ENCODE data around the gene IL13RA1. TPM values are rescaled to one million over a fixed set of nuclear protein-coding genes. Genes with fewer than 3 reads are reported as not detected.

Gene IL13RA1
- total RNA-seq, 1 donor from 2014 or later: 41.1 TPM

GRCh38 chrX:118720058-118720707 lies 7.2 kb upstream of the IL13RA1 start:
- H3K4me3 ChIP-seq (ENCODE audit: insufficient read depth, low read depth, low read length): no peak overlapping the region
- Mint-ChIP-seq H3K4me3 (ENCODE audit: unreplicated experiment) (no peak overlapping the region), H3K27me3 (ENCODE audit: low read depth, unreplicated experiment) (no peaks in the 10 kb centered on the region), H3K27ac (ENCODE audit: unreplicated experiment) (no peak overlapping the region), H3K36me3 (ENCODE audit: low read depth, unreplicated experiment) (no peaks in the 10 kb centered on the region), H3K4me1 (ENCODE audit: low read depth, unreplicated experiment) (peaks cover 3% of the 10 kb centered on the region), H3K9me3 (ENCODE audit: unreplicated experiment) (no peaks in the 10 kb centered on the region)
- H4K20me1 ChIP-seq (ENCODE audit: insufficient read depth, low read length): no peaks in the 10 kb centered on the region
- H3K4me1 ChIP-seq (ENCODE audit: insufficient read depth, low read length): no peaks in the 10 kb centered on the region
- TF ChIP-seq EZH2 (IDR thresholded peaks at IDR 0.05; ENCODE audit: insufficient read depth, low read length): no peak
- no peak for TF ChIP-seq CTCF (IDR thresholded peaks at IDR 0.05; ENCODE audit: insufficient read depth, low read depth, low read length)
- no peaks in the 10 kb centered on the region for H3K9me3 ChIP-seq (ENCODE audit: insufficient read depth, low read depth, low read length)
- no peaks in the 10 kb centered on the region for H3K79me2 ChIP-seq (ENCODE audit: insufficient read depth, low read length)
- DNase-seq (ENCODE audit: low read depth) (no peak), FAIRE-seq (no peak)
- no peaks in the 10 kb centered on the region for H3K27me3 ChIP-seq (ENCODE audit: insufficient read depth, low read length)
- H3K9ac ChIP-seq (ENCODE audit: low read length): no peak overlapping the region
- H3K36me3 ChIP-seq (ENCODE audit: insufficient read depth, low read length): no peaks in the 10 kb centered on the region
- no peak overlapping the region for H2AFZ ChIP-seq (ENCODE audit: low read depth, low read length)
- H3K27ac ChIP-seq (ENCODE audit: low read depth, low read length): no peak overlapping the region
- H3K4me2 ChIP-seq (ENCODE audit: low read length): no peak overlapping the region

DNA sequence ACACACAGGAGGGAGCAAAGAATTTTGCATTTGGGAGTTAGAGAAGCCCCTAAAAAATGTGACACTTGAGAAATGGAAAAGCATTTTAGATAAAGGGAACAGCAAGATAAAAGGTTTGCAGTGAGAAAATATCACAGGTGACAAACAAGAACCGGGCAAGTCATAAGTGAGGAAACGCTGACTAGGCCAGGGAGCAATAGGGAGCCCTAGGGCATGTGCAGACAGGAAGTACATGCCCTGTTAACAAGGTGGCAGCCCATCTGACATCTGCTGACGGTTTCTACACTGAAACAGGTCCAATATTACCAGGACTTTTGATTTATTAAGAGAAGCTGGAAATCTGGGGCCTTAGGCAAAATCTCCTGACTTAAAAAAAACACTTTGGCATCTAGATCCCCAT lies 4.0 kb upstream of the IL13RA1 start:
- H4K20me1 ChIP-seq (ENCODE audit: insufficient read depth, low read length): no peaks in the 10 kb centered on the region
- Mint-ChIP-seq H3K4me3 (ENCODE audit: unreplicated experiment) (no peak overlapping the region), H3K9me3 (ENCODE audit: unreplicated experiment) (no peaks in the 10 kb centered on the region), H3K4me1 (ENCODE audit: low read depth, unreplicated experiment) (peaks cover 3% of the 10 kb centered on the region), H3K36me3 (ENCODE audit: low read depth, unreplicated experiment) (no peaks in the 10 kb centered on the region), H3K27ac (ENCODE audit: unreplicated experiment) (no peak overlapping the region), H3K27me3 (ENCODE audit: low read depth, unreplicated experiment) (no peaks in the 10 kb centered on the region)
- peaks cover 9% of the 10 kb centered on the region for H3K4me1 ChIP-seq (ENCODE audit: insufficient read depth, low read length)
- H3K9me3 ChIP-seq (ENCODE audit: insufficient read depth, low read depth, low read length): no peaks in the 10 kb centered on the region
- no peak overlapping the region for H3K9ac ChIP-seq (ENCODE audit: low read length)
- H3K4me2 ChIP-seq (ENCODE audit: low read length): no peak overlapping the region
- H3K4me3 ChIP-seq (ENCODE audit: insufficient read depth, low read depth, low read length): no peak overlapping the region
- FAIRE-seq (no peak), DNase-seq (ENCODE audit: low read depth) (no peak)
- H2AFZ ChIP-seq (ENCODE audit: low read depth, low read length): no peak overlapping the region
- no peaks in the 10 kb centered on the region for H3K79me2 ChIP-seq (ENCODE audit: insufficient read depth, low read length)
- no peaks in the 10 kb centered on the region for H3K36me3 ChIP-seq (ENCODE audit: insufficient read depth, low read length)
- H3K27ac ChIP-seq (ENCODE audit: low read depth, low read length): no peak overlapping the region
- TF ChIP-seq EZH2 (IDR thresholded peaks at IDR 0.05; ENCODE audit: insufficient read depth, low read length): no peak
- no peak for TF ChIP-seq CTCF (IDR thresholded peaks at IDR 0.05; ENCODE audit: insufficient read depth, low read depth, low read length)
- H3K27me3 ChIP-seq (ENCODE audit: insufficient read depth, low read length): no peaks in the 10 kb centered on the region

DNA sequence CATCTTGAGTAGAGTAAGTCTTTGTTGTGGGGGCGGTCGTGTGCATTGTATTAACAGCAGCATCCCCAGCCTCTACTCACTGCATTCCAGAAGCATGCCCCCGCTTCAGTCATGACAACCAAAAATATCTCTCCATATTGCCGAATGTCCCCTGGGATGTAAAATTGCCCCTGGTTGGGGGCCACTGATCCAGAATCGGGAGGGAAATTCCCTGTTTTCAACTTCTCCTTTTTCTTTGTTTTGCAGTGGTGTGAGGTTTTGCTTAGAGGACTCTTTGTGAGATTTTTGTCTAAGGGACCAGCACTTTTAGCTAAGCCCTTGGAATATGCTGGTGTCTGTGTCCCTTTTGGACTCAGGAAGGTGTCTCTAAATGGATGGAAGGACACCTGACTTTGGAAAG lies 3.0 kb upstream of the IL13RA1 start:
- FAIRE-seq: no peak

More for the DNA sequence above, 3.0 kb upstream of the IL13RA1 start:
- Histone ChIP-seq H3K4me1 (ENCODE audit: insufficient read depth, low read length) (peaks cover 15% of the 10 kb centered on the region), H3K4me3 (ENCODE audit: insufficient read depth, low read depth, low read length) (no peak overlapping the region), H2AFZ (ENCODE audit: low read depth, low read length) (no peak overlapping the region), H3K9ac (ENCODE audit: low read length) (no peak overlapping the region), H3K79me2 (ENCODE audit: insufficient read depth, low read length) (no peaks in the 10 kb centered on the region), H3K27me3 (ENCODE audit: insufficient read depth, low read length) (no peaks in the 10 kb centered on the region), H3K4me2 (ENCODE audit: low read length) (no peak overlapping the region), H3K36me3 (ENCODE audit: insufficient read depth, low read length) (no peaks in the 10 kb centered on the region), H4K20me1 (ENCODE audit: insufficient read depth, low read length) (no peaks in the 10 kb centered on the region), H3K9me3 (ENCODE audit: insufficient read depth, low read depth, low read length) (no peaks in the 10 kb centered on the region), H3K27ac (ENCODE audit: low read depth, low read length) (no peak overlapping the region)
- Mint-ChIP-seq H3K36me3 (ENCODE audit: low read depth, unreplicated experiment) (no peaks in the 10 kb centered on the region), H3K27me3 (ENCODE audit: low read depth, unreplicated experiment) (no peaks in the 10 kb centered on the region), H3K4me1 (ENCODE audit: low read depth, unreplicated experiment) (peaks cover 9% of the 10 kb centered on the region), H3K27ac (ENCODE audit: unreplicated experiment) (no peak overlapping the region), H3K9me3 (ENCODE audit: unreplicated experiment) (no peaks in the 10 kb centered on the region), H3K4me3 (ENCODE audit: unreplicated experiment) (no peak overlapping the region)
- no peak for DNase-seq (ENCODE audit: low read depth)
- TF ChIP-seq CTCF (IDR thresholded peaks at IDR 0.05; ENCODE audit: insufficient read depth, low read depth, low read length): no peak
- TF ChIP-seq EZH2 (IDR thresholded peaks at IDR 0.05; ENCODE audit: insufficient read depth, low read length): no peak

All from astrocyte (in vitro differentiated cells and primary cell).